Measurements from ENCODE around the gene FRMD3.

Gene FRMD3

DNA sequence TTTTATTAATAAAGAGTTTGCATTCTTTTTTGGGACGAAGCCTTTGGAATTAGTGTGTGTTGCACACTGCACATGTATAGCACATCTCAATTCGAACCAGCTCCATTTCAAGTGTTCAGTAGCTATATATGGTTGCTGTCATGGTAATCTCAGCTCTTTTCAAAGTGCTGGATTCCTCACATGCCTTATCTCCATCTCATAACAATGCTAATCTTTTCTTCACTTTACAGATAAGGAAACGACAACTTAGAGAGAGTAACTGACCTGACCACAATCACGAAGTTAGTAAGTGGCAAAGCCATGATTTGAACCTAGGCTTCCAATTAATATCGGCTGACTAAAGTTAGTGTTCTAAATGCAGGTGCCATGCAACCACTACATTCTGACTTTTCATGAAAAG, 270.5 kb downstream of the FRMD3 start:
- no peak overlapping the region for H3K4me3 ChIP-seq
- H3K27ac ChIP-seq: no peak overlapping the region

DNA sequence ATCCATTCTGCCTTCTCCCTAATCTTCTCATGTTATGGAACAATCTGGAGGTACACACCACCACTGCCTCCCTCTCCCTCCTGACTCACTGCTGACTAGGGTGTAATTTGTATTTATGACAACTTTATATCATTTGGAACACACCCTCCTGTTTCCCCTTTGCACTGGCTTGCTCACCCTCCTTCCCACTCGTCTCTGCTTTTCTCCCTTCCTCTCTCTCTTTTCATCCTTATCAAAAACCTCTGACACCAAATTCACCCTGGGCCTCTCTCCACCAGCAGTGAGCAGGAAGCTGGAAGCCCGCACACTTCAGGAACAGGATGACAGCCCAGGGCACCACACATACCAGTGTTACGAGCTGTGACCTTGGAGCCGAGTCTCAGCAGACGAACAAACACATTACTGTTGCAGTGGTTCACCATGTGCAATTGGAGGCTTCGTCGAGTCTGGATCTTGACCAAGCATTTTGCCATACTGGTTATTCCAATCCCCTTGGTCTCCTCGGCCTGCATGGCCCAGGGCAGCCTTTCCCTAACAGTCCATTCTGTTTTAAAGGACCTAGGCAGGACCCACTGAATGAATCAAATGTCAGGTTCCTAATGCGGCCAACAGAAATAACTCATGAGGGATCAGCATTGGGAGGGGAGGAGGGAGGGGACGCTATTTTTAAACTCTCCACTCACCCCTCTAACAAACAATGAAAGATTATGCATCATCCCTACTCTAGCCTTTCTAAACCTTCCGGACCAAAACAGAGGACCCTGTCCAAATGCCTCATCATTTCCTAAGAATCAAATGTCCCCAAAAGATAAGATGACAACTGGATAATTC, 271.3 kb downstream of the FRMD3 start:
- Histone ChIP-seq H3K4me3 (no peak overlapping the region), H3K27ac (peak overlapping the region in 1 of 21 experiments; percentile 11)

DNA sequence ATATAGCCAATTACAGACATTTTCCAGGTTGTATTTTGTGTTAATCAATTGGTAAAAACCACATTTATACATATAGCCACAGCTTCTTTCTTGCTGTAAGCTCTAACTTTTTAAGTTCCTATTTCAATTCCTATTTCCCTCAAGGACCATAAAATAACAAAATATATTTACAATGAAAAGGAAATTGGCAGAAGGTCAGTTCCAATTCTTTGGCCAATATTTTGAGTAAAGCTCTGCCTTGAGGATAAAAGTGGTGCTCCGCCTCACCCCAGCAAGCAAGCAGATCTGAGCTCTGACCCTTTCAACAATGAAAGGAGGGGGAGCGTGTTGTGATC, 271.9 kb downstream of the FRMD3 start:
- Histone ChIP-seq H3K27ac (no peak overlapping the region), H3K4me3 (no peak overlapping the region)

DNA sequence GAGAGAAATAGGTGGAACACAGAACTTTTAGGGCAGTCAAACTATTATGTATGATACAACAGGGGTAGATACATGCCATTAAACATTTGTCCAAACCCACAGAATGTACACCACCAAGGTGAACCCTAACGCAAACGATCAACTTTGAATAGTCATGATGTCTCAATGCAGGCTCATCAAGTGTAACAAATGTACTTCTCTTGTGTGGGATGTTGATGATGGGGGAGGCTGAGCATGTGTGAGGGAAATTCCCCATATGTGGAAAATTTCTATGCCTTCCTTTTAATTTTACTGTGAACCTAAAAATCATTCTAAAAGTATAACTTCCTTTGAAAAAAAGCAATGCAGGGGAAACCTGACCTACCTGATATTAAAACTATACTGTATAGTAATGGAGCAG, 273.9 kb downstream of the FRMD3 start:
- Histone ChIP-seq H3K27ac (no peak overlapping the region), H3K4me3 (no peak overlapping the region)

DNA sequence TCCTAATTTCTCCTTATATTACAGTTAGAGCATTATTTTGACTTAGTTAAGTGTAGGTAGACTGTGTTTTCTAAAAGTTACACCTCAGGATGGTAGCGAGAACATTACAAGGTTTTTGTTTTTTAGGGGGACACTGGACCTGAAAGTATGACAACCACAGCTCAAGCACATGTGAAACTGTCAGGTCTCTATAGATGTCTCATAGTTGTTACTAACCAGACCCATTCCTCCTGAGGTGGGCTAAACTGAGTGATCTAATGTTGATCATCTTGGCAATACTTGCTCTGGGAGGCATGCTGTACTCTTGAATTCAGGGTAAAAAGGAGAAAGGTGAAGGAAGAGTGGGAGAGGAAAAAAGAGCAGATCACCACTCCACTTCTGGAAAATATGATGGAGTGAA, 278.6 kb downstream of the FRMD3 start:
- no peak overlapping the region for H3K4me3 ChIP-seq
- no peak overlapping the region for H3K27ac ChIP-seq

DNA sequence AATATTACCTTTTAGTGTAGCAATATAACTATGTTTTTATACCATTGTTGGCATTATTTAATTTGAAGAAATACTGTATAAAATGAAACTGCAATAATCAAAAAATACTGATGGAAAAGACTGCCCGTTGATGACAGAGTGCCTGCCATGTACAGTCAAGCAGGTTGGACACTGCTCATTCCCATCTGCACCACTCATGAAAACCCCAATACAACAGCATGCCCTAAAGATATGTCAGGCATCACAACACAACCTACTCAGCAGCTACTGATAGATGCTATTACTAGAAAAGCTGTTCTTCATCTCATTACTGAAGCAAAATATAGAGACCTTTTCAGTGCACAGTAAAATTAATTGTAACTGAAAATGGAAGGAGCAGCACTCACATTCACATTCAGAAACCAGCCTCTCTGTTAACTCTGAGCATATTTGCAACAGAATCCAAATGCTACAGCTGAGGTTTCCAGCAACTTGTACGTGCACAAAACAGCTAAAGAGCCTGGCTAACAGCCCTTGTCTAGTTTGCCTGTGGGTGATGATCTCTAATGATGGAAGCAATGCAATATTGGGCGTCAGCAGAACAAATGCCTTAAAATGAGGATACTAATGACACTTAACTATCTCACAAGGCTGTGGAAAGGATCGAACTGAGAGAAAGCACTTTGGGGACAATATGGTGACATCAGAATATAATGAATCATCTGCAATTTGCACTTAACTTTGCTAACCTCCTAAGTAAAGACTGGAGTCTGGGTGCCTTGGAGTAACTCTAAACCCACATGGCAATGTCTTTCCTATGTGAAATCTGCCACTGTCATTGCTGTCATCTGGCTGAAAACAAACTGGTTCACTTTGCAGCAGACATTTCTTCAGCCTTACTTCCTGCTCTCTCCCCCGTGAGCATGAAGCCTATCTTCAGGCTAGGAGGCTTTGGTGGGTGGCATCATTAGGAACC, 280.0 kb downstream of the FRMD3 start:
- H3K27ac ChIP-seq: no peak overlapping the region
- no peak overlapping the region for H3K4me3 ChIP-seq

DNA sequence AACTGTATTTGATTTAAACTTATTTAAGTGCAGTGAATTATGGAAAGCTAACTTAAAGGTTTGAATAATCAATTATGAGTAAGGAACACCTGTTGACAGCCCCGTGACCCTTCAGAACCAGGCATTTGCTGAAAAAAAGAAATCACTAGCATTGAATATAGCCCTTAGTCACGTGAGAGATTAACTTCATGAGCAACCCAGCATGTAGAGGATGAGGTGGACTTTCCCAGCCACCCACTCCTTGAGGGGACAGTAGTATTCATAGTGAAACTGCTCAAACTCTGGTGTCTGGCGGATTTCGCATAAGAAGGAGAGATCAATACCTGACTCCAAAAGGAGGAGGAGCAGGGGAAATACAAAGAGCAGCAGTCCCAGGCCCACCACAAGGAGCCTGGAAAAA, 290.5 kb downstream of the FRMD3 start:
- Histone ChIP-seq H3K27ac (no peak overlapping the region), H3K4me3 (no peak overlapping the region)

DNA sequence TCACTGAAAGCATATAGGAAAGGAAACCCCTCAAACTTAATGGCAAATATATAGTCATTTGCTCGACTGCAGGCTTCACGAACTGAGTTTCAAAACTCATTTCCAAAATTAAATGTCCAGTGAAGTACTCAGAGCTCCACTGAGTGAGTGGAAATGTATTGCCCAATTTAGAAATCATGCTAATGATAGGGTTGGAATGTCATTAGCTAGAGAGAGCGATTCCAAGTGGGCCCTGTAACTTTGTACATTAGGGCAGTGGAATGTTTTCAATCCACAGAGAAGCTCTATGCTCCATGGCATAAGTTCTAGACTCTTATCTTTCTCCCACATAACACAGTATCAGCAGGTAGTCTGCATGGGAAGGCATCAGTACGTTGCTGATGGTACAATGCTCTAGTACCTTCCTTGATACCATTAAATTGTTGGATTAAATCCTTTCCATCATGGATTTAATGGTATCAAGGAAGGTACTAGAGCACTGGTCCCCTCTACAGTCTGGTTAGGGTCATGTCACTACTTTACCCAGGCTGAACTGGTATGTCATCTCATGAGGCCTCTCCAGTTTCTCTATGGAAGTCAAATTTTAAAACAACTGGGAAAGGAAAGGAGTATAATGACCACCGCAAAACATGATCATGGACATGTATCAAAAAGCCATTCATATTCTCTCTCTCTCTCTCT, 292.1 kb downstream of the FRMD3 start:
- Histone ChIP-seq H3K4me3 (no peak overlapping the region), H3K27ac (no peak overlapping the region)

DNA sequence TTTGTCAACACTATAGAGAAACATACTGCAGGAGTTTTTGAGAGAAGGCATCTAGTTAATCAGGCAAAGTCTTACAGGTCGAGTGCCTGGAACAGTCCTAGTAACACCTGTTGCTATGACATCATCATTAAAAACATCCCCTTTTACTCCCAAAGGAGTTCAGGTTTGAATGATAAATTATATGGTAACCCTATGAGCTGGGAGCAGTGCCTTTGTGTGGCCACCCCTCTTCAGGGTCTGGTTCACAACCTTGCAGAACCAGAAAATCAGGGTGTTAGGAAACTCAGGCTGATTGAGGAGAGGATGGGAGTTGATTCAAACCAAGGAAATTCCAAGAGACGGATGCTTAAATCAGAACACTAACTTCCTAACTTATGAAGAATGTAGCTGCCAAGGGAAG, 296.1 kb downstream of the FRMD3 start:
- H3K4me3 ChIP-seq: no peak overlapping the region

DNA sequence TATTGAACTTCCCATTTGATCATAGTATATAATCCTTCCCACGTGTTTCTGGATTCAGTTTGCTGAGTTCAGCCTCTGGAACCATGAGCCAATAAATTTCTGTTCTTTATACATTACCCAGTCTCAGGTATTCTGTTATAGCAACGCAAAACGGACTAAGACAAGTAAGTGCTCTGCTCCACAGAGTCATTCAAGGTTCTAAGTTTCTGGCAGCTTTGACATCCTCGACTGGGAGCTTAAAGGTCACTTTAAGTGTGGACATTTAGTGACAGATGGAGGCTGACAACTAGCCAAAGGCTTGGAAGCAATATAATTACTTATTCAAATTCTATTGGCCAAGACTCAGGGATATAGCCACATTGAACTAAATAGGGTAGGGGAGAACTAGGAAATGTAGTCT, 297.5 kb downstream of the FRMD3 start:
- H3K27ac ChIP-seq: no peak overlapping the region
- no peak overlapping the region for H3K4me3 ChIP-seq

More for the DNA sequence above, 296.1 kb downstream of the FRMD3 start:
- no peak overlapping the region for H3K27ac ChIP-seq

DNA sequence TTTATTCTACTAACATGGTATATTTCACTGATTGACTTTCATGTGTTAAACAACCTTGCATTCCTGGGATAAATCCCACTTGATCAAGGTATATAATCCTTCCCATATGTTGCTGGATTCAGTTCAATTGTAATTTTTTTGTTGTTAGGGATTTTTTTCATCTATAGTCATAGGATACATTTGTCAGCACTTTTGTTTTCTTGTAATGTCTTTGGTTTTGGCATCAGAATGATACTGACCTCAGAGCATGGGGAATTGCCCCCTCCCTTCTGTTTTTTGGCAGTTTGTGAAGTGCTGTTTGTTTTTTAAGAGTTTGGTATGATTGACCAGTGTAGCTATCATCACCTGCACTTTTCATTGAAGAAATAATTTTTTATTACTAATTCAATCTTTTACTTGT, 298.5 kb downstream of the FRMD3 start:
- Histone ChIP-seq H3K4me3 (no peak overlapping the region), H3K27ac (no peak overlapping the region)

DNA sequence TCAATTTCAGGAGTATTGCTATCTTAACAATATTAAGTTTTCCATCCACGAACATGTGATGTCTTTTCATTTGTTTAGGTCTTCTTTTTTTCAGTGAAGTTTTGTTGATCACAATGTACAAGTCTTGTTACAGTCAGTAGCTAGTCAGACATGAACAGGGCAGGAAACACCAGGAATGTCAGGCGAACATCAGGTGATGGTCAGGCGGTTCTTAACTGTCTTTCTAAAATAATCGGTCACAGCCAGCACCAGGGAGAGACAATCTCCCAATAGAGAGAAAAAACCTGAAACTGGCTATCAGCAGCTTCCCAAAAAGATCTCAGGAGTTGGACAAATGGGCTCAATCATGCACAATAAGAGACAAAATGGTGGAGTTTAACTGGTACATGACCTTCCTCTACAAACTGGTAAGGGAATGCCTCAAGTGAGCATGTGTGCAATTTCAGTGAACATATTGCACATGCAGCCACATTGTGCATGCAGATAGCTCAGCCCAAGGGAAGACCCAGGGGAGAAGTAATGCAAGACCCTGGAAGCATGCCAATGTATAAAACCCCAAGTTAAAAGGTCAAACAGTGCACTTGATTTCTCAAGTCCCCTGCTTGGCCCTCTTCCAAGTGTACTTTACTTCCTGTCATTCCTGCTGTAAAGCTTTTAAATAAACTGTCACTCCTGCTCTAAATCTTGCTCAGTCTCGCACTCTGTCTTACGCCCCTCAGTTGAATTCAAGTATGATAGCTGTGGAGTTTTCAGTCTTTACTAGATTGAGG, 299.1 kb downstream of the FRMD3 start:
- no peak overlapping the region for H3K27ac ChIP-seq
- no peak overlapping the region for H3K4me3 ChIP-seq

DNA sequence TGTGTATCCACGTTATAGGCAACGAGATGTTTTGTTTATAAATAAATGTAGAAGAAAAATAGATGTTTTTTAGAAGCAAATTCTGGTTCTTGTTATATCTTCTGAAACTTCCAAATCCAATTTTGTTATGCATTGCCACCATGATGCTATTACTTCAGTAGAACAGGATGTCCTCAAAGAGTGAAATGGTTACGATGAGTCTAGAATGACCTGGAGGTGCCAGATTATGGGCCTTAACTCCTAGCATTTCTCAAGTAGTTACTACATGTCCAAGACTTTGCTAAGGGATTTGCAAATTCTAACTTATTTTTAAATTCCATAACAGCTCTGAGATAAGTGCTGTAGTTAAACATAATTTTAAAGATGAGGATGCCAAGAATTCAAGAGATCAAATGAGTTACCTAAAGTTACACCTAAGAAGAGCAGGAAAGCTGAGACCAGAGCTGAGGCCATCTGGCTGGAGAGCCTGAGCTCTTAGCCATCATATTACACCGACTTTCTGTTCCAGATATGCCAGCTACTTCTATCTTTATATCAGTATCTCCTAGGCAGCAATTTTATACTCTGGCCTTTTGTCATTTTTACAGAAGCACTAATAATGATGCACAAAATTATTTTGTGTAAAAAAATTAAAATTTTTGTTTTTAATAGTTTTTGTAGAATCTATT, 302.0 kb downstream of the FRMD3 start:
- Histone ChIP-seq H3K4me3 (no peak overlapping the region), H3K27ac (no peak overlapping the region)

DNA sequence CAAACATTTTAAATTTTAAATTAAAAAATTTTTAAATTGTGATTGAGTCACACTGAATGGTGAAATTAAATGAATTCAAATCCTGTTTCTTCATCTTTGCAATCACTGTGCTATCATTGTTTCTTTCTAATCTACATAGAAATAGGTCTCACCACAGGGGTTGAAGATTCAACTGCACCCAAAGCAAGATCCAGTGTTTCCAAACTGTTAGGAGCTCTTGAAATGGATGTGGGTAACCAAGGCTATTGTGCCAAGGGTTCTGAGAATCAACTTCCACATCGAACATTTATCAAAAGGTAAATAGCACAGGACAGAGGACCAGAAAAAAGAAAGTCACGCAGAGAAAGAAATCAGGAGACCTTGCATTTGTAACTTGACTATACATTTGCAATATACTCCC, 302.7 kb downstream of the FRMD3 start:
- no peak overlapping the region for H3K27ac ChIP-seq
- H3K4me3 ChIP-seq: no peak overlapping the region

DNA sequence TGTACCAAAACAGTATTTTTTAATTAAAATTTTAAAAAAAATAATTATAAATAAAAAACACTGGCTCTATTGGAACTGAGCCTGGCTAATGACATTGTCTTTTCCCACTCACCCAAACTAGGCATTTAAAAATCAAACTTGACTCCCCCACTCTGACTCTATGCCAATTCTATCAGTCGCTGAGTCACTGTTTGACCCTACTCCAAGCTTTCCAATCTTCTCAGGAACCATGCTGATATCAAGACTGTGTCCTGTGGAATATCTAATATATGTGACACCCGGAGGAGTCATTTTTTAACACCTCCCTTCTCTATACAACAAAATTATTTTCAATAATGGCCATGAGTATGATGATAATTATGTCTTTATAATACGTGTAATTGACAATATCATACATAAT, 303.7 kb downstream of the FRMD3 start:
- no peak overlapping the region for H3K27ac ChIP-seq
- no peak overlapping the region for H3K4me3 ChIP-seq

DNA sequence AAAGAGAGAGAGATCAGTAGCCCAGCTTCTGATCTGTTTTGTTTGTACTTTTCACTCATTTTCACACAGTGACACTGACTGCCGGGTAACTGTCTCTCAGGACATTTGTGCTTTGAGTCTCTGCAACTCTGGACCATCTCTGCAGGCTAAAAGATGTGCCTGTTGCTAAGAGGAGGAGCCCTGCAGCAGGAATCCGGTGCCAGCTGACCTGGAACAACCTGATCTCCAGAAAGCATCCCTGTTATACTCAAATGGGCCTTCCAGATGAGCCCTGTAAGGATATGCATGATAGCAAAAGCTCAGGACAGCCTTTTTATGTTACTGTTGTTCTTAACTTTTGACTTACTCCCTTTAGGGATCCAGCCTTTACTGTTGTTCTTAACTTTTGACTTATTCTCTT, 304.6 kb downstream of the FRMD3 start:
- Histone ChIP-seq H3K27ac (no peak overlapping the region), H3K4me3 (no peak overlapping the region)

DNA sequence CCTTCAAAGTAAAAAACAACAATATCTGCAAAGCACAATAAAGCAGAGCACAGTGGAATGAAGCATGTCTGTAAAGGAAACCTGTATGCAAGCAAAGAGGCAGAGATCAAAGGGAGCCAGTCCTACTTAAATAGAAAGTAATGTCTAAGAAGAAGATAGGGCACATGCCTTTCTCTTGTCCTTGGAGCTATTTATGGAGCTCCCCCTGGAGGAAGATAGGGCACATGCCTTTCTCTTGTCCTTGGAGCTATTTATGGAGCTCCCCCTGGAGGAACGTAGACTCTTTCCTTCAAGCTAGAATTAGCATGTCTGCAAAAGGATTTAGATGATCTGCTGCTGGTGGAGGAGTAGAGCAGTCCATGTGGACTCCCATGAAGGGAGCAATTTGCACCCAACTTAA, 307.2 kb downstream of the FRMD3 start:
- Histone ChIP-seq H3K4me3 (no peak overlapping the region), H3K27ac (no peak overlapping the region)

DNA sequence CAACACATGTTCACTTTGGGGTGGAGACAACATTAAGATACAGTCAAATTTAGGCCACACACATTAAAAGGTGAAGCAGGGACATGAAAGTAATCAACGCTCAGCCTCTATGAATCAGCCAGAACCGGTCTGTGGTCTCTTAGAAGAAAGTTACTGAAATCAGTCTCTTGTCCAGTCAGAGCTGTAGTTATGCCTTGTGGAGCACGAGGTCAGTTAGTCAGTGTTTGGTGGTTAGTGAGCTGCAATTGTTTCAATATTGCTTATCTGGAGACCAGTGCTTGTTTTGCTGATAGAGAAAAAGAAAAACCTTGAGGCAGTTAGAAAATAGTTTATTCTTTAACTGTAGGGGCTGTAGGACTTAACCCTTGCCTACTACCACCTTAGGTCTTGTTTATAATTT, 317.5 kb downstream of the FRMD3 start:
- Histone ChIP-seq H3K27ac (peak overlapping the region in 3 of 21 experiments; percentile 26 to 39 (median 28)), H3K4me3 (no peak overlapping the region)

DNA sequence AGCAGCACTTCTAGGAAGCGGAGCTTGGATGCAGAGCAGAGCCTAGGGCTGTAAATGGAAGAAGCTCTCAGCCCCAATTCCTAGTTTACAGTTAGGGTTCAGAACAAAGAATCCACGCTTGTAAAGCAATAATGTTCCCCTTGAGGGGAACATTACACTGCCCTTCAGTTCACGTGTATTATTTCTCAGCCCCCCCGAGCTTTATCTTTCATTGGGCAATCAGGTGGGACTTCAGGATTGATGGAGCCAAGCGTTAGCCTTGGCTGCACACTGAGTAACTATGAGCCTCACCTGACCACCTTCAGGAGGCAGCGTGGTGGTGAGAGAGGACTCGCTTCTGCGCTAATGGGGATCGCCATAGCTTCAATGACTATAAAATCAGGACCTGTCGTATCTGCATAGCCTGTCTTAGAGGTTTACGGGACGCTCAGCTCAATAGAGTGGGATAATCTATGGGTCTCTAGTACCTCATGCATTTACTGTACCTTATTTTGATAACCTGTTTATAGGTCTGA, 318.2 kb downstream of the FRMD3 start:
- Histone ChIP-seq H3K27ac (peak overlapping the region in 11 of 21 experiments; percentile 46 to 83 (median 63)), H3K4me3 (peak overlapping the region; percentile 26 to 59 (median 47))
